Adipocyte (in vitro differentiated cells): ENCODE measurements around the gene LURAP1L.
A peak's percentile ranks its signal among the peaks of the same experiment; 100 is the strongest.

Source experiments
- DNase-seq: peaks from one replicate; pipeline ENCODE4 v3.0.0-alpha.2; 2015; ENCODE audit warnings: low read depth
- H3K27me3 ChIP-seq: replicated peaks from 2 replicates; pipeline ENCODE4 v1.7.0; 2013; ENCODE audit warnings: mild to moderate bottlenecking, low read length, moderate library complexity; ENCODE audit not compliant: control insufficient read depth, insufficient read depth
- H3K36me3 ChIP-seq: 2 replicates; pipeline ENCODE4 v1.7.0; 2013; ENCODE audit warnings: low read length, mild to moderate bottlenecking, moderate library complexity; ENCODE audit not compliant: control insufficient read depth, insufficient read depth, severe bottlenecking
- H3K4me1 ChIP-seq: 2 replicates; pipeline ENCODE4 v1.7.0; 2013; ENCODE audit warnings: mild to moderate bottlenecking, low read length, moderate library complexity; ENCODE audit not compliant: control insufficient read depth, insufficient read depth
- H3K4me3 ChIP-seq: 2 replicates; pipeline ENCODE4 v1.7.0; 2013; ENCODE audit warnings: mild to moderate bottlenecking, low read length, moderate library complexity
- H3K9ac ChIP-seq: 2 replicates; pipeline ENCODE4 v1.7.0; 2013; ENCODE audit warnings: mild to moderate bottlenecking, low read length, moderate library complexity
- H3K9me3 ChIP-seq: 2 replicates; pipeline ENCODE4 v1.7.0; 2013; ENCODE audit warnings: mild to moderate bottlenecking, low read length, moderate library complexity; ENCODE audit not compliant: control insufficient read depth

Gene LURAP1L

DNA sequence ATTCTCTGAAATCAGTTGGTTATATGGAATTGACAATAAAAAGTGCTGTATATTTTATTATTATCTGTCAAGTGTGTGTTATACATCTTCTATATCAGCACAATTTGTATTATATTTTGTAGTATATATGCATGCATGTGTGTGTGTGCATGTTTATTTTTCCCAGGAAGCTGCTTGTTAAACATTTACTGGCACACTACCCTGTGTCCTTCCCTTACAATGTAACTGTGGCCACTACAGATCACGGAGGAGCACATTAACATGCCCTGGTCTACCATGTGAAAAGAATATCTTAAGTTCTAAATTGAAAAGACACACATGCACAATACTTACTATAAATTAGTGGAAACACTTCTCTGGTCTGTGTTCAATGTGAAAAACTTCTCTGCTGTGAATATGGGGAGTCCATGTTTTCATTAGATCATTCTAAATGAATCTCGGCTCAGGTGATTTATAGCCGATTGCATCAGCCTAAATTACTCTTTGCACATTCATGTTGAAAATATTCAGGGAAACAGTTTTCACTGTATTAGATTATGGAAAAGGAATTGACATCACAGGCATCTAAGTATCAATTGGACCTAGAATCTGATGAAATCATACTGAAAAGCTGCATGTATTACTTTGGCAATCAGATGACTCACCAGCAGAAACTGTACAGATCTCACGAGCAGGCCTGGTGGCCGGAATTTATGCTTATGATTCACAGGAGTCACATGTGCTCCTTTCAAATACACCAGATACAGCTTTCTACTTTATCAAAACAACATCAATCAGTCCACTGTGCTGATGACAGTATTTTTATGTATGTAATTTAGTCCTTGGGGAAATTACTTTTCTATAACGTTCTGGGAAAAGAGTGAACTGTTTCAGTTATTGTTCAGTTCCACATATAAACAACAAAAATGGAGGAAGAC, 39.4 kb downstream of the LURAP1L start:
- H3K36me3 ChIP-seq = peaks cover 10% of the 10 kb centered on the region
- H3K27me3 ChIP-seq = no peaks in the 10 kb centered on the region
- H3K4me1 ChIP-seq = peaks cover 67% of the 10 kb centered on the region
- peak overlapping the region; percentile 70 for H3K4me3 ChIP-seq
- peak overlapping the region; percentile 82 for H3K9ac ChIP-seq
- peaks cover 3% of the 10 kb centered on the region for H3K9me3 ChIP-seq
- peak; percentile 98 for DNase-seq

DNA sequence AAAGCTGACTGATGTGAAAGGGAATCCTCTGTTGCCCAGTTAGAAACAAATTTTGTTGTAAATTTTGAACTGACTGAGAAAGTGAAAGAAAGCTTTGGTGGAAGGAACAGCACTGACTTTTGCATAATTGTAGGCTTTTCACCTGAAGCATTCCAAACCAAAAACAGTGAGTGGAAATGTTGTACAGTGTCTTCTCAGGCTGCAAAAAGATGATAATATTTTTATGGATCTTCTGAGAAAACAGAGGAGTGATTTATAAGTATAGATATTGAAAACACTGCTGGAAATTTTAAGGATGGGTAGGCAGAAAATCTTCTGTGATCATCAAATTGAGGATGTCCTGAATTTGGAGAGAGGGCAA, 40.0 kb downstream of the LURAP1L start:
- peaks cover 3% of the 10 kb centered on the region for H3K9me3 ChIP-seq
- H3K36me3 ChIP-seq = peaks cover 10% of the 10 kb centered on the region
- peaks cover 70% of the 10 kb centered on the region for H3K4me1 ChIP-seq
- peak overlapping the region; percentile 62 for H3K4me3 ChIP-seq
- peak overlapping the region; percentile 82 for H3K9ac ChIP-seq
- no peak for DNase-seq
- no peaks in the 10 kb centered on the region for H3K27me3 ChIP-seq

DNA sequence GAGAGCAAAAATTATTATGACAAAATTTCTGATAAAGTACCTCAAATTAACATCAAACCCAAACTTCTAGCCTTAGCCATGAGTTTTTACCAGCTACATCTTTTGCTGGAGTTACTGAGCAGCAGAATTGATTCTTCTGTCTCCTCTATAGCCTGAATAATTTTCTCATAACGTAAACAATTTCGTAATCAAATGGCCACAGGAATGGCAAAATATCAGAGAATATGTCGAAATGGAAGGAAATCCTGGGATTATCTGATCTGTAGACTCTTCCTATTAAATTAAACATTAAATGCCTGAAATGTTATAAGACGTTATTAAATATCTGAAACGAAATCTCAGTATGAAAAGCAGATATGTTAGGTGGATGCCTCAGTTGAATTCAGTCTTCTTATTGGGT, 41.1 kb downstream of the LURAP1L start:
- H3K9me3 ChIP-seq = peaks cover 3% of the 10 kb centered on the region
- peak; percentile 67 for DNase-seq
- H3K4me1 ChIP-seq = peaks cover 68% of the 10 kb centered on the region
- no peak overlapping the region for H3K4me3 ChIP-seq
- peak overlapping the region; percentile 82 for H3K9ac ChIP-seq
- peaks cover 10% of the 10 kb centered on the region for H3K36me3 ChIP-seq
- H3K27me3 ChIP-seq = no peaks in the 10 kb centered on the region

DNA sequence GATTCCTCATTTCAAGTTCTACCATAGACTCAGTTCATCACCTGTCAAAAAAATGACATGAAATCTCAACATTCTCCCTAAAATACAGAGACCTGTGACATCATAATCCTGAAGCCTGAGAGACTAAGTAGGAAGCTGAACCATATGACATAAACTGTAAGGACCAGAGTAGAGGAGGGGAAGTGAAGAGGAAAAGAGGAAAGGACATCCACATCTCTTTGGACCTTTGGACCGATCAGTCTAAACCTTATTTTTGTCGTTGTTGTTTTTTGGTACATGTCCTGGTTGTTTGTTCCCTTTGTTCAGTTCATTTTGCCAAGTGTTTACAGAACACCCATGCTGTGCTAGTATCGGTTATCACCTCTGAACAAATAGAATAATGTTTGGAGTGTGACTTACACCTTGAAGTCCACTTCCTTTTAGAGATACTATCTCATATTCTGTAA, 41.9 kb downstream of the LURAP1L start:
- peaks cover under 1% of the 10 kb centered on the region for H3K9me3 ChIP-seq
- no peak for DNase-seq
- H3K27me3 ChIP-seq = no peaks in the 10 kb centered on the region
- H3K4me3 ChIP-seq = no peak overlapping the region
- H3K4me1 ChIP-seq = peaks cover 68% of the 10 kb centered on the region
- H3K36me3 ChIP-seq = peaks cover 9% of the 10 kb centered on the region
- H3K9ac ChIP-seq = no peak overlapping the region

DNA sequence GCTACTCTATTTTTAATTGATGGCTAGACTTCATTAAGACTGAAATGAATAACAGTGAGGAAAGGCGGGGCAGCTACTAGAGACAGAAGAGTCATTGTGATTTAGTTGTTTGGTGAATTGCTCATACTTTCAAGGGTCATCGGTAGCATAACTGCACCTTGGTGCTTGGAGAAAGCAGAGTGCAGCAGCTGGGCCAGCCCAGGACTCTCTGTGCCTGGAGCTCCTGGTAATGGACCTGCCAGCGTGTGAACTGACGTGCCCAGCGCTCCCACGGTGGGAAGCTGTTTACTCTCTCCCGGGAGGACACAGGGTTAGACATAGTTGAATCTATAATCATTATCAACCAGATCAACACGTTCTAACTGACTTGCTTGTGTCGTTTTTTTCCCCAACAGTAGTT, 42.9 kb downstream of the LURAP1L start:
- peaks cover 74% of the 10 kb centered on the region for H3K4me1 ChIP-seq
- peaks cover 10% of the 10 kb centered on the region for H3K36me3 ChIP-seq

DNA sequence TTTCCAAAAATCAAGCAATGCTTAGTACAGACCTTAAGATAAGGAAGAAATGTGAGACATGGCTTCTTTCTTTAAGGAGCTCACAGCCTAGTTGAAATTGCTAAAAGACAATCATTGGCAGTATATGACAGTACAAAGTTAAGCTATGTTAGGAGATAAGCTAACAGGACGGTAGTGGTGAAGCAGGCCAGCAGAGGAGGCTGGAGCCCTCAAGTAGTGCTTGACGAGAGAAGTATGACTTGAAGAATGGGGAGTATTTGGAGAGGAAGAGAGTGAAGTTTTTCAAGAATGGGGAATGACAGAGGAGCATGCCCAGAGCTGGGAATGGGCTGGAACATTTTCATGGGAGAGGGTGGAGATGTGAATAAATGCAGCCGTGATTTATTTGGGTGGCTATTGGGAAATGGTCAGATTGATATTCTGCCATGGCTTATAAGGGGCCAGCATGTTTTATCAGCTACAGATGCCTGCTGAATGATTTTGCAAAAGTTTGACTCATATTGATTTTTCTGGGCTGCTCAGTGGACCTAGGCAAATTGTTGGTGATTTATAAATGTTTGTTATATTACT, 43.7 kb downstream of the LURAP1L start:
- H3K9ac ChIP-seq = peak overlapping the region; percentile 64
- no peaks in the 10 kb centered on the region for H3K27me3 ChIP-seq
- no peak for DNase-seq
- H3K4me1 ChIP-seq = peaks cover 69% of the 10 kb centered on the region
- H3K4me3 ChIP-seq = peak overlapping the region; percentile 39
- peaks cover 17% of the 10 kb centered on the region for H3K36me3 ChIP-seq
- H3K9me3 ChIP-seq = no peaks in the 10 kb centered on the region

More for the DNA sequence above, 42.9 kb downstream of the LURAP1L start:
- no peak for DNase-seq
- no peaks in the 10 kb centered on the region for H3K9me3 ChIP-seq
- H3K27me3 ChIP-seq = no peaks in the 10 kb centered on the region
- peak overlapping the region; percentile 64 for H3K9ac ChIP-seq
- no peak overlapping the region for H3K4me3 ChIP-seq

DNA sequence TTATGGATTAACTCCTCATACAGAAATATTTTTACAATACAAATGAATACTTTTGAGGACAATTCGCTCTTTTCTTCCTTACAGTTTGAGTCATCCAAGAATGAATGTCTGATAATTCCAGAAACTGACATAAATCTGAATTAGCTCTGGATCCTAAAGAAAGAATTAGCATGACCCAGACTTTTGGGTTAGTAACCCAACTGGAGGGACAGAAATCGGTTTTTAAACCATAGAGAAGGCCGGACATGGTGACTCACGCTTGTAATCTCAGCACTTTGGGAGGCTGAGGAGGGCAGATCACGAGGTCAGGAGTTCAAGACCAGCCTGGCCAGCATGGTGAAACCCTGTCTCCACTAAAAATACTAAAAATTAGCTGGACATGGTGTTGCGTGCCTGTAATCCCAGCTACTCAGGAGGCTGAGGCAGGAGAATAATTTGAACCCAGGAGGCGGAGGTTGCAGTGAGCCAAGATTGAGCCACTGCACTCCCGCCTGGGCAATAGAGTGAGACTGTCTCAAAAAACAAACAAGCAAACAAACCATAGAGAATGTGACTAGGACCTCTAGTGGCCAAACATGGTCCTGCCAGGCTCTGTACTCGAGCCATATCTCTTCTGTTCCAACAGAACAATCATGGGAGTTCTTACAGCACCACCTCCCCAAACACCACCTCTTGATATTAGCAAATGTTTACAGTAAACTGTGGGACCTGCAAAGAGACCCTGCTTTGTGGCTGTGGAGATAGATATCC, 44.8 kb downstream of the LURAP1L start:
- Histone ChIP-seq H3K9ac (peak overlapping the region; percentile 53), H3K4me3 (peak overlapping the region; percentile 39), H3K27me3 (no peaks in the 10 kb centered on the region), H3K4me1 (peaks cover 61% of the 10 kb centered on the region), H3K36me3 (peaks cover 21% of the 10 kb centered on the region), H3K9me3 (no peaks in the 10 kb centered on the region)
- DNase-seq = no peak

DNA sequence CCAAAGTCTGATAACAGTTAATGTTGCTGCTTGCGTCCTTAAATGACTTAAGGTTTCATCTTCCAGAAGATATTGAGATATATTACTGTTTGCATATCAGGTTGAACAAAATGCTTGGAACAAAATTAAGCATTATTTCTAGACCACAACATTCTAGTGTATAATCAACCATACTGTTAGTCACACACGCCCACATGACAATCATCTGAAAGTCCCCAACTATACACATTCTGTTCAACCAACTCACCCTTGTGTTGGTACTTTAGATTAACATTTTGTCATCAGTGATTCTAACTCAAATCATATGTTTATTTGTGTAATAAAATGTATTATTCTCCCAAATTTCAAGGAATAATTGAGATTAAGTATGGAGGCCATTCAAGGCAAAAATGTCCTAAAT, 47.3 kb downstream of the LURAP1L start:
- H3K4me3 ChIP-seq = no peak overlapping the region
- H3K9ac ChIP-seq = no peak overlapping the region
- DNase-seq = no peak
- no peaks in the 10 kb centered on the region for H3K27me3 ChIP-seq
- H3K36me3 ChIP-seq = peaks cover 25% of the 10 kb centered on the region
- peaks cover 36% of the 10 kb centered on the region for H3K4me1 ChIP-seq
- H3K9me3 ChIP-seq = no peaks in the 10 kb centered on the region

DNA sequence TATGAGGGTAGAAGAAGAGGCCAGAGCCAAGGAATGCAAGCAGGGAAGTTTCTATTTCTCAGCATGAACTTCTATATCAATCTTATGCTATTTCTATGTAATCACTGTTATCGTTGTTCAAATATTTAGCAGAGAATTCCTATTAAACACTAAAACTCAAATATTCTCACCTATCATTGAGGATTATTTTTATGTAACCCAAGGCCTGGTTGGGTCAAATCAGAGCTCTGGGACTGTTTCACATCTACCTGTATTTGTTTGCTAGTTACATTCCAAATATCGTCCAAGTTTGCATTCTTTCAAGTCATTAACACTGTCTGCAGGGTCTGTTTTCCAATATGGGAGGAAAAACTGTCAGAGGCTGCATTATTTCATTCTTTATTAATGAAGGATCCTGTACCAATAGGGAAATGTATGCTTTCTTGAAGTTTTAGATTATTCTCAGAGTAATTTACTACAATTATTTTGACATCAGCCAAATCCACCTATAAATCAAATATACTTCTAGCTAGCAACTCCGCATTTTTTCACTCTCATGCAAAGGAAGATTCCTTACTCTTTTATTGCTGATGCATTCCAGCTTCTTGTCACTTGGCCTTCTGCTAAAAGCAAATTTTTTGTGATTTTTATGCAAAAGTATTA, 52.2 kb downstream of the LURAP1L start:
- no peak for DNase-seq
- Histone ChIP-seq H3K9me3 (no peaks in the 10 kb centered on the region), H3K4me3 (no peak overlapping the region), H3K27me3 (no peaks in the 10 kb centered on the region), H3K4me1 (peaks cover 16% of the 10 kb centered on the region), H3K9ac (no peak overlapping the region), H3K36me3 (peaks cover 18% of the 10 kb centered on the region)

DNA sequence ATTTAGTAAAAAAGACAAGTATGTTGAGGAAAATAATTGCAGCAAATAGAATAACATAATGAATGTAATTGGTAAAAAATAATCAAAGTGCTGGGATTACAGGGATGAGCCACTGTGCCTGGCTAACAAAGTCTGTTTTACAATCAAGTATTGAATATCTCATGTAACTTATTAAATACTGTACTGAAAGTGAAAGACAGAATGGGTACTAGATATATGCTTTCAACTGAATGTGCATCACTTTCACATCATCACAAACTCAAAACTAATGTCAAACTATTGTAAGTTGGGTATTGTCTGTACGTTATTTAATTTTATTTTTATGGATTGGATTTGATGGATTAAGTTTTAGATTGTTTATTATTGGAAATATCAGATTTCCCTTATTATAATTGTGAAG, 58.9 kb downstream of the LURAP1L start:
- Histone ChIP-seq H3K27me3 (no peaks in the 10 kb centered on the region), H3K4me1 (peaks cover 8% of the 10 kb centered on the region), H3K9me3 (peaks cover 6% of the 10 kb centered on the region), H3K4me3 (no peak overlapping the region), H3K36me3 (no peaks in the 10 kb centered on the region), H3K9ac (no peak overlapping the region)
- no peak for DNase-seq

DNA sequence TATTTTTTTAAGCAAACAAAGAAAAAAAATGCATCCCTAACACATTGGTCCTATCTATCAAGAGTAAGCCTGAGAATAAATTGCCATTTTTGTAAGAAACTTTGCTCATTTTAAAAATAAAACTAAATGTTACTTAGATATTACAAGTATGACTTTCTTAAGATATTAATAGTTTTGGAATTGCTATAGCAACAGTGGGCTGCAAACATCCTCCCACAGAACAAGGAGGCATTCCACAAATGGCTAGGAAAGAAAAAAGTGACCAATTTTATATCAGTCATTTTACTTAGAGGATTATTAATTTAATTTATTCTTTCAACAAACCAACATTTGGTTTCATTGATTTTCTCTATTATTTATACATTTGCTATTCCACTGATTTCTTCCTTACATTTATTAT, 63.7 kb downstream of the LURAP1L start:
- H3K4me3 ChIP-seq = no peak overlapping the region
- no peaks in the 10 kb centered on the region for H3K36me3 ChIP-seq
- peak; percentile 44 for DNase-seq
- H3K4me1 ChIP-seq = peaks cover 4% of the 10 kb centered on the region
- peaks cover 6% of the 10 kb centered on the region for H3K9me3 ChIP-seq
- no peaks in the 10 kb centered on the region for H3K27me3 ChIP-seq
- no peak overlapping the region for H3K9ac ChIP-seq
